VCaP (cell line): ENCODE data around the gene TMTC2.

Experiments used
- H3K27ac ChIP-seq: fragments of 450-650 bp; 2 replicates; pipeline ENCODE4 v1.5.1; 2017
- TF ChIP-seq, protein P1 (sequence below): fragments of 450-650 bp; conservative IDR thresholded peaks from 2 replicates; pipeline ENCODE4 v1.5.1; 2017; ENCODE audit warnings: mild to moderate bottlenecking, moderate library complexity

TMTC2 gene

GRCh38 chr12:83003026-83003425, 316.3 kb downstream of the TMTC2 start:
- TF ChIP-seq, protein P1, sequence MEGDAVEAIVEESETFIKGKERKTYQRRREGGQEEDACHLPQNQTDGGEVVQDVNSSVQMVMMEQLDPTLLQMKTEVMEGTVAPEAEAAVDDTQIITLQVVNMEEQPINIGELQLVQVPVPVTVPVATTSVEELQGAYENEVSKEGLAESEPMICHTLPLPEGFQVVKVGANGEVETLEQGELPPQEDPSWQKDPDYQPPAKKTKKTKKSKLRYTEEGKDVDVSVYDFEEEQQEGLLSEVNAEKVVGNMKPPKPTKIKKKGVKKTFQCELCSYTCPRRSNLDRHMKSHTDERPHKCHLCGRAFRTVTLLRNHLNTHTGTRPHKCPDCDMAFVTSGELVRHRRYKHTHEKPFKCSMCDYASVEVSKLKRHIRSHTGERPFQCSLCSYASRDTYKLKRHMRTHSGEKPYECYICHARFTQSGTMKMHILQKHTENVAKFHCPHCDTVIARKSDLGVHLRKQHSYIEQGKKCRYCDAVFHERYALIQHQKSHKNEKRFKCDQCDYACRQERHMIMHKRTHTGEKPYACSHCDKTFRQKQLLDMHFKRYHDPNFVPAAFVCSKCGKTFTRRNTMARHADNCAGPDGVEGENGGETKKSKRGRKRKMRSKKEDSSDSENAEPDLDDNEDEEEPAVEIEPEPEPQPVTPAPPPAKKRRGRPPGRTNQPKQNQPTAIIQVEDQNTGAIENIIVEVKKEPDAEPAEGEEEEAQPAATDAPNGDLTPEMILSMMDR, result no peak
- H3K27ac ChIP-seq, result no peak overlapping the region

- H3K27ac ChIP-seq, result no peak overlapping the region
- TF ChIP-seq, protein P1, result no peak
Observed at GRCh38 chr12:83005534-83006197, 319.0 kb downstream of the TMTC2 start.

- TF ChIP-seq, protein P1, result no peak
- H3K27ac ChIP-seq, result no peak overlapping the region
Observed at GRCh38 chr12:83008703-83009102, 322.0 kb downstream of the TMTC2 start.

- TF ChIP-seq, protein P1, result no peak
- no peak overlapping the region for H3K27ac ChIP-seq
Observed at GRCh38 chr12:83010169-83010804, 323.6 kb downstream of the TMTC2 start.

DNA sequence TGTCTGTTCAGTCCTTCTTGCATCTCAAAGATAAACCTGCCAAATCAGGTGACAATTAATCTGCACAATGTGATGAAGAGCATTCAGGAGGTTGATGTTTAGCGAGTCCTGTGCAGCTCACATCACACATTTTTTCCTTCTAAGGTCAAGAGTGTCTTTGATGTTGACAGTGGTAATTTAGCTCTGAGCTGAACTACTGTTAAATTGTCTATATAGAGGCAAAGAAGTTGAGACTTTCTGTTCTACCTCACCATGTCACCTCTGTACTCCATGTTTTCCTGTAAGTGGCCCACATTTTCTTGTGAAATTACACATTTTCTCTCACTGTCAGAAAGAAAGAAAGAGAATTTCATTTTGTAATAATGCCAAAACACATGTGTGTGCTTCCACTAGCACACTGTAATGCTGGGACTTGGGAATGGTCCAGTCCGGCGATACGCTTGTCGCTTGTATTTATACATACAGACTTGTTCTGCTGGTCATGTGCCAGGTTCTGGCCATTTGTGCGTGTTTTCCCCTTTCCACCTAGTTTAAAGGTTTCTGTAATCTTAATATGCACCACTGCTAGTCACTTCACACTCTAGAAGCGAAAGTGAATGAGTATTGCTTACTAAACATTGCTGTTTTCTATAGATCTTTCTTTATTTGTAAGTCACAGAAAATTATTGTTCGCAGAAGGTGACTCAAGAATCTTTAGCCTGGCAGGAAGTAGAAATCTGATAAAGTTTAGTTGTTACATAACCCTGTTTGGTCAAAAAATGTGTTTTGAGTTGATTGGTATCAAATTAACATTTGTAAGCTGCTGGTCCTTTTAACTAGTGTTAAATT, 328.9 kb downstream of the TMTC2 start:
- peak overlapping the region; percentile 3; the same call in 1 of the 2 replicates for H3K27ac ChIP-seq
- TF ChIP-seq, protein P1, result no peak

DNA sequence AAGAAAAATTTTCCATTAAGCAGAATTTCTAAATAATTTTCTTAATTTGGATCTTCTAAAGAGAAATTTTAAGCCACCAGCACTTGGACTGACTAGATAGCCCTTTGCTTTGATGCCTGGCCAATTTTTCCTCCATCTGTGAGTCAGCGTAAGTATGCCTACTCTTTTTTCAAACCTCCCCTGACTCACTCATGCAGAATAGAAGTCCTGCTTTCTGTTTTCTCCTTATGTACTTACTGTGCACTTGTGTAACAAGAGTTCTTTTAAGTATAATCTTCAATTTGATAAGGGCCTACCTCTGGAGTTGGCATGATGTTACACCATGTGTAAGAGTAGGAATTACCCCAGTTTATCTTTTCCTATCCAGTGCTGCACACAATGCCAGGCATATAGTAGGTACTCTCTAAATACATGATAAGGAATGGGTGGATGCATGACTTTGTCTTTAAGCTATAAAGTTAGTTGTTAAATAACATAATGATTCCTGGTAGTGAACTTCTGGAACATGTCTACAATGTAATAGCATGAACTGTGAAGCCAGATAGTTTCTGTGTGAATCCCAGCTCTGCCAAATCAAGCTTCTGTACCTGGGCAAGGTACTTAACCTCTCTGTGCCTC, 329.6 kb downstream of the TMTC2 start:
- H3K27ac ChIP-seq, result no peak overlapping the region; the same call in 1 of the 2 replicates
- TF ChIP-seq, protein P1, result no peak

- H3K27ac ChIP-seq, result no peak overlapping the region
- TF ChIP-seq, protein P1, result no peak
Observed at GRCh38 chr12:83016991-83017390, 330.3 kb downstream of the TMTC2 start.
